Endothelial cell of umbilical vein (primary cell): ENCODE results near the gene AQP10. TPM values are rescaled to one million over a fixed set of nuclear protein-coding genes. Genes with fewer than 3 reads are reported as not detected.
"Not testable (repeated sequence)": the region's sequence is repeated elsewhere in the genome, so short reads cannot be mapped to it uniquely, and the experiment has no call there.

Source experiments
- BruUV-seq: library from RNA; stranded (reverse); fragments of 400-500 nt; replicated peaks from 2 replicates; lab custom pipeline; 2021; lab: Mats Ljungman, UMichigan
- CTCF ChIA-PET: fragments of 300-600, 350-600 bp; sonication (Branson Sonifier 250); formaldehyde crosslinking; loops from one replicate; lab custom pipeline; 2021; ENCODE audit warnings: antibody characterized with exemption, inconsistent platforms; lab: Charles Lee
- POLR2A ChIA-PET: fragments of 300-600, 350-600 bp; sonication (Branson Sonifier 250); formaldehyde crosslinking; loops from one replicate; lab custom pipeline; 2021; ENCODE audit warnings: antibody characterized with exemption, inconsistent platforms; lab: Charles Lee
- DNase-seq: peaks from one replicate; pipeline ENCODE4 v3.0.0-alpha.2; 2011; ENCODE audit warnings: low read depth, low spot score
- FAIRE-seq: peaks from 2 replicates; lab custom pipeline; 2011; peaks lifted over from hg19 to GRCh38; lab: Jason Lieb, UNC
- H2AFZ ChIP-seq: 2 replicates; pipeline ENCODE4 v1.6.0; 2012; ENCODE audit warnings: low read depth, low read length, control low read depth, inconsistent platforms
- H3K27ac ChIP-seq: 2 replicates; pipeline ENCODE4 v1.5.1; 2011; ENCODE audit warnings: low read depth, mild to moderate bottlenecking, control low read depth, low read length, moderate library complexity; ENCODE audit not compliant: insufficient read depth
- H3K27me3 ChIP-seq, 2 experiments: 2 replicates each; pipeline versions ENCODE4 v1.6.0 to v1.6.1; 2011; ENCODE audit warnings: low read length in 2 of 2, mixed read lengths in 1 of 2; ENCODE audit not compliant: control insufficient read depth in 2 of 2, insufficient read depth in 2 of 2
- H3K36me3 ChIP-seq, 2 experiments: 2 replicates in 1 of 2; 3 replicates in 1 of 2; pipeline ENCODE4 v1.5.1; 2011; ENCODE audit warnings: low read length in 2 of 2, mild to moderate bottlenecking in 1 of 2, moderate library complexity in 1 of 2; ENCODE audit not compliant: control insufficient read depth in 2 of 2, insufficient read depth in 2 of 2; ENCODE audit errors: extremely low read depth in 1 of 2
- H3K4me1 ChIP-seq: 3 replicates; pipeline ENCODE4 v1.5.1; 2011; ENCODE audit warnings: mild to moderate bottlenecking, low read length; ENCODE audit not compliant: control insufficient read depth, insufficient read depth; ENCODE audit errors: extremely low read depth
- H3K4me2 ChIP-seq: 2 replicates; pipeline ENCODE4 v1.6.1; 2011; ENCODE audit warnings: low read length, control low read depth, mixed read lengths; ENCODE audit not compliant: insufficient read depth
- H3K4me3 ChIP-seq, 3 experiments: fragments of 200-600 bp in 1 of 3; sonication (generic), shearing (Covaris generic) in 1 of 3; replicated peaks in 1 of 3; 2 replicates each; pipeline ENCODE4 v1.5.1; 2011 to 2016; ENCODE audit warnings: control low read depth in 3 of 3, low read length in 3 of 3, mild to moderate bottlenecking in 2 of 3, inconsistent platforms in 1 of 3, low read depth in 1 of 3, moderate library complexity in 1 of 3; ENCODE audit not compliant: insufficient read depth in 1 of 3
- H3K79me2 ChIP-seq: 2 replicates; pipeline ENCODE4 v1.6.0; 2012; ENCODE audit warnings: low read length, inconsistent platforms; ENCODE audit not compliant: control insufficient read depth, insufficient read depth
- H3K9ac ChIP-seq: replicated peaks from 2 replicates; pipeline ENCODE3; 2011; ENCODE audit warnings: low read length, control low read depth; ENCODE audit not compliant: insufficient read depth; ENCODE audit errors: extremely low read depth
- H3K9me1 ChIP-seq: replicated peaks from 3 replicates; pipeline ENCODE4 v1.6.0; 2011; ENCODE audit warnings: mild to moderate bottlenecking, low read length; ENCODE audit not compliant: control insufficient read depth, insufficient read depth; ENCODE audit errors: extremely low read depth
- H3K9me3 ChIP-seq: replicated peaks from 2 replicates; pipeline ENCODE4 v1.5.1; 2012; ENCODE audit warnings: low read length, inconsistent platforms; ENCODE audit not compliant: control insufficient read depth, insufficient read depth
- H4K20me1 ChIP-seq: replicated peaks from 2 replicates; pipeline ENCODE3; 2011; ENCODE audit warnings: mild to moderate bottlenecking, low read length; ENCODE audit not compliant: control insufficient read depth, insufficient read depth; ENCODE audit errors: extremely low read depth
- EZH2 ChIP-seq: IDR thresholded peaks from 2 replicates; pipeline ENCODE4 v1.6.1; 2012; ENCODE audit warnings: borderline replicate concordance, low read depth, mild to moderate bottlenecking, moderate library complexity, low read length, inconsistent platforms; ENCODE audit not compliant: severe bottlenecking
- FOS ChIP-seq: IDR thresholded peaks from 2 replicates; pipeline ENCODE4 v1.6.1; 2011; ENCODE audit warnings: mild to moderate bottlenecking, low read length, moderate library complexity, borderline replicate concordance; ENCODE audit not compliant: insufficient read depth
- GATA2 ChIP-seq: IDR thresholded peaks from 2 replicates; pipeline ENCODE4 v1.7.0; 2011; ENCODE audit warnings: low read depth, mild to moderate bottlenecking, moderate library complexity, mixed read lengths, low read length; ENCODE audit not compliant: insufficient read length, insufficient read depth
- JUN ChIP-seq: IDR thresholded peaks from 2 replicates; pipeline ENCODE4 v1.6.1; 2011; ENCODE audit warnings: borderline replicate concordance, low read depth; ENCODE audit not compliant: insufficient read length, insufficient read depth
- MYC ChIP-seq: IDR thresholded peaks from one replicate; pipeline ENCODE4 v1.6.1; 2011; ENCODE audit warnings: mild to moderate bottlenecking, low read depth, low read length
- POLR2A ChIP-seq: IDR thresholded peaks from 2 replicates; pipeline ENCODE4 v1.6.1; 2012; ENCODE audit warnings: low read depth, mild to moderate bottlenecking, control low read depth, low read length
- POLR2AphosphoS5 ChIP-seq: IDR thresholded peaks from 2 replicates; pipeline ENCODE4 v1.6.1; 2012; ENCODE audit warnings: low read depth, mild to moderate bottlenecking, control low read depth, low read length, moderate library complexity; ENCODE audit not compliant: insufficient read depth
- dilution Hi-C: fragments of 300-500 bp; cut with MboI; formaldehyde crosslinking; loops from one replicate; pipeline ENCODE4 v1.15.0; 2019; ENCODE audit warnings: low sequenced_read_pairs; ENCODE audit not compliant: extremely low pct_ligation_motif_present
- intact Hi-C: fragments of 100-400 bp; cut with micrococcal nuclease; formaldehyde crosslinking; loops from one replicate; pipeline ENCODE4 v1.10.0; 2022
- polyA plus RNA-seq, 4 experiments: library from polyadenylated mRNA; depleted of rRNA in 3 of 4; stranded (reverse) in 3 of 4; unstranded in 1 of 4; fragments of >200 nt; gene quantifications; 2 replicates each; pipeline versions ENCODE4 v1.2.1 to v1.2.3, GENCODE V29; 2011 to 2012; ENCODE audit warnings: missing spikeins in 1 of 4
- total RNA-seq: library from RNA; stranded (reverse); gene quantifications from 2 replicates; pipeline ENCODE4 v1.2.3, GENCODE V29; 2021
- TF ChIP-seq, protein P1 (sequence below): IDR thresholded peaks from 2 replicates; pipeline ENCODE4 v1.6.1; 2011; ENCODE audit not compliant: insufficient read depth, insufficient read length
- TF ChIP-seq, protein P2 (sequence below), 2 donors: IDR thresholded peaks; 1 replicate in 1 of 2; 2 replicates in 1 of 2; pipeline ENCODE4 v1.5.1; 2011; ENCODE audit warnings: low read length in 2 of 2, mild to moderate bottlenecking in 2 of 2, moderate library complexity in 2 of 2, control low read depth in 1 of 2, inconsistent platforms in 1 of 2, low read depth in 1 of 2; ENCODE audit not compliant: insufficient read depth in 1 of 2; ENCODE audit errors: extremely low read depth in 1 of 2

AQP10 gene
- total and polyA plus RNA-seq, 2 donors (not counting 3 experiments of a cell fraction or from before 2014, with no cell fraction given): not detected

DNA sequence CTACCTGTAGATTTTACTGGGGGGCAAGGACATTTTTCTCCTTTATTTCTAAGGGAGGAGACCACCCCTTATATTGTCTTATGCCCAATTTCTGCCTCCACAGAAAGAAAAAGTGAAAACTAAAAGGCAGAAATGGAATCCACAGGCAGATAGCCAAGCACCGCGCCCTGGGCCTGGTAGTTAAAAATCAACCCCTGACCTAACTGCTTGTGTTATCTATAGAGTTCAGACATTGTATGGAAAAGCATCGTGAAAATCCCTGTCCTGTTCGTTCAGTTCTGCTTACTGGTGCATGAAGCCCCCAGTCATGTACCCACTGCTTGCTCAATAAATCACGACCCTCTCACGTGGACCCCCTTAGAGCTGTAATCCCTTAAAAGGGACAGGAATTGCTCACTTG lies 50.5 kb downstream of the AQP10 start:
- no peak for DNase-seq
- no peak for TF ChIP-seq GATA2
- TF ChIP-seq MYC: no peak
- TF ChIP-seq, protein P1, sequence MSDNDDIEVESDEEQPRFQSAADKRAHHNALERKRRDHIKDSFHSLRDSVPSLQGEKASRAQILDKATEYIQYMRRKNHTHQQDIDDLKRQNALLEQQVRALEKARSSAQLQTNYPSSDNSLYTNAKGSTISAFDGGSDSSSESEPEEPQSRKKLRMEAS: no peak
- no peak for TF ChIP-seq FOS
- no peak for TF ChIP-seq POLR2AphosphoS5
- TF ChIP-seq, protein P2, sequence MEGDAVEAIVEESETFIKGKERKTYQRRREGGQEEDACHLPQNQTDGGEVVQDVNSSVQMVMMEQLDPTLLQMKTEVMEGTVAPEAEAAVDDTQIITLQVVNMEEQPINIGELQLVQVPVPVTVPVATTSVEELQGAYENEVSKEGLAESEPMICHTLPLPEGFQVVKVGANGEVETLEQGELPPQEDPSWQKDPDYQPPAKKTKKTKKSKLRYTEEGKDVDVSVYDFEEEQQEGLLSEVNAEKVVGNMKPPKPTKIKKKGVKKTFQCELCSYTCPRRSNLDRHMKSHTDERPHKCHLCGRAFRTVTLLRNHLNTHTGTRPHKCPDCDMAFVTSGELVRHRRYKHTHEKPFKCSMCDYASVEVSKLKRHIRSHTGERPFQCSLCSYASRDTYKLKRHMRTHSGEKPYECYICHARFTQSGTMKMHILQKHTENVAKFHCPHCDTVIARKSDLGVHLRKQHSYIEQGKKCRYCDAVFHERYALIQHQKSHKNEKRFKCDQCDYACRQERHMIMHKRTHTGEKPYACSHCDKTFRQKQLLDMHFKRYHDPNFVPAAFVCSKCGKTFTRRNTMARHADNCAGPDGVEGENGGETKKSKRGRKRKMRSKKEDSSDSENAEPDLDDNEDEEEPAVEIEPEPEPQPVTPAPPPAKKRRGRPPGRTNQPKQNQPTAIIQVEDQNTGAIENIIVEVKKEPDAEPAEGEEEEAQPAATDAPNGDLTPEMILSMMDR (IDR thresholded peaks at IDR 0.05; ENCODE audit: extremely low read depth in 1 of 2, insufficient read depth in 1 of 2, low read depth in 1 of 2, low read length in 2 of 2): no peak
- TF ChIP-seq EZH2: no peak
- no peak for TF ChIP-seq JUN
- TF ChIP-seq POLR2A: no peak
- Histone ChIP-seq H2AFZ (no peak overlapping the region), H3K27me3 (no peaks in the 10 kb centered on the region), H3K4me1 (no peaks in the 10 kb centered on the region), H3K4me3 (no peak overlapping the region), H3K9me3 (no peaks in the 10 kb centered on the region), H3K4me2 (no peak overlapping the region), H3K36me3 (no peaks in the 10 kb centered on the region), H3K9me1 (no peaks in the 10 kb centered on the region), H3K27ac (no peak overlapping the region), H3K9ac (no peak overlapping the region), H4K20me1 (no peaks in the 10 kb centered on the region), H3K79me2 (no peaks in the 10 kb centered on the region)
- FAIRE-seq: no peak
- dilution Hi-C loops (no loop called here), intact Hi-C loops (no loop called here)
- POLR2A ChIA-PET: no interaction called here
- CTCF ChIA-PET: no interaction called here
- no TSS peak for BruUV-seq

DNA sequence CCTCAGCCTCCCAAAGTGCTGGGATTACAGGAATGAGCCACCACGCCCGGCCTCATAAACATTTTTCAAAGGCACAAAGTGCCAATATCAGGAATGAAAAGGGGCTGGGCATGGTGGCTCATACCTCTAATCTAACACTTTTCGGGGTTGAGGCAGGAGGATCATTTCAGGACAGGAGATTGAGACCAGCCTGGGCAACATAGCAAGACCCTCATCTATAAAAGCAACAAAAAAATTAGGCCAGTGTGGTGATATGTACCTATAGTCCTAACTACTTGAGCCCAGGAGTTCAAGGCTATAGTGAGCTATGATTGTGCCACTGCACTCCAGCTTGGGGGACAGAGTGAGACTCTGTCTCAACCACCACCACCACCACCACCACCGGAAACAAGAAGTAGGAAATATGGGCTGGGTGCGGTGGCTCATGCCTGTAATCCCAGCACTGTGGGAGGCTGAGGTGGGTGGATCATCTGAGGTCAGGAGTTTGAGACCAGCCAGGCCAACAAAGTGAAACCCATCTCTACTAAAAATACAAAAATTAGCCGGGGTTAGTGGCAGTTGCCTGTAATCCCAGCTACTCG lies 53.0 kb downstream of the AQP10 start:
- H2AFZ ChIP-seq, H3K9ac ChIP-seq, intact Hi-C loops, H3K27ac ChIP-seq, H3K9me1 ChIP-seq, H3K79me2 ChIP-seq, H3K9me3 ChIP-seq, H3K4me3 ChIP-seq, POLR2A ChIA-PET, H3K4me2 ChIP-seq, FAIRE-seq, H3K4me1 ChIP-seq, H4K20me1 ChIP-seq, dilution Hi-C loops, BruUV-seq, H3K27me3 ChIP-seq, H3K36me3 ChIP-seq, DNase-seq: not testable (repeated sequence)
- CTCF ChIA-PET: interaction anchor here (1.6 to 1.8 kb wide), 3 partner anchors 12 to 173 kb away, joined by 3 to 4 read pairs (median 4); no protein-coding TSS in a partner anchor
